DMS114 treated with DMSO at 0.1 percent for 48 hours (cell line): ENCODE measurements around the gene RNLS.
"Not testable (repeated sequence)": the region's sequence is repeated elsewhere in the genome, so short reads cannot be mapped to it uniquely, and the experiment has no call there.

Source experiments
- DNase-seq: peaks from one replicate; lab custom pipeline; 2025; ENCODE audit not compliant: unreplicated experiment; lab: John Stamatoyannopoulos, UW

RNLS gene

GRCh38 chr10:88309365-88309764 lies 273.8 kb downstream of the RNLS start:
- DNase-seq: no peak

- not testable (repeated sequence) for DNase-seq
These were observed 274.8 kb downstream of the RNLS start for GRCh38 chr10:88308361-88308760.

GRCh38 chr10:88299787-88300186 lies 283.3 kb downstream of the RNLS start:
- DNase-seq: no peak

- DNase-seq: no peak
These were observed 286.0 kb downstream of the RNLS start for GRCh38 chr10:88297103-88297502.

GRCh38 chr10:88293651-88294230 lies 289.4 kb downstream of the RNLS start:
- no peak for DNase-seq

- DNase-seq: no peak
These were observed 290.0 kb downstream of the RNLS start for GRCh38 chr10:88293073-88293472.

- DNase-seq: no peak
These were observed 291.0 kb downstream of the RNLS start for GRCh38 chr10:88292185-88292514.

- DNase-seq: no peak
These were observed 291.6 kb downstream of the RNLS start for GRCh38 chr10:88291289-88292184.

- DNase-seq: no peak
These were observed 293.8 kb downstream of the RNLS start for GRCh38 chr10:88289342-88289741.

- no peak for DNase-seq
These were observed 294.6 kb downstream of the RNLS start for GRCh38 chr10:88288320-88289059.

GRCh38 chr10:88286030-88286429 lies 297.1 kb downstream of the RNLS start:
- no peak for DNase-seq

GRCh38 chr10:88281592-88282347 lies 301.3 kb downstream of the RNLS start:
- no peak for DNase-seq

- no peak for DNase-seq
These were observed 302.6 kb downstream of the RNLS start for GRCh38 chr10:88280518-88280917.

- DNase-seq: no peak
These were observed 304.2 kb downstream of the RNLS start for GRCh38 chr10:88278912-88279311.

- DNase-seq: not testable (repeated sequence)
These were observed 306.2 kb downstream of the RNLS start for GRCh38 chr10:88276945-88277344.

GRCh38 chr10:88274286-88274685 lies 308.8 kb downstream of the RNLS start:
- DNase-seq: no peak

GRCh38 chr10:88273567-88273966 lies 309.6 kb downstream of the RNLS start:
- no peak for DNase-seq

- DNase-seq: no peak
These were observed 311.2 kb downstream of the RNLS start for GRCh38 chr10:88271761-88272543.

GRCh38 chr10:88270871-88271713 lies 312.0 kb downstream of the RNLS start:
- no peak for DNase-seq
